ENCODE data around the gene GAREM2.

GAREM2 gene

DNA sequence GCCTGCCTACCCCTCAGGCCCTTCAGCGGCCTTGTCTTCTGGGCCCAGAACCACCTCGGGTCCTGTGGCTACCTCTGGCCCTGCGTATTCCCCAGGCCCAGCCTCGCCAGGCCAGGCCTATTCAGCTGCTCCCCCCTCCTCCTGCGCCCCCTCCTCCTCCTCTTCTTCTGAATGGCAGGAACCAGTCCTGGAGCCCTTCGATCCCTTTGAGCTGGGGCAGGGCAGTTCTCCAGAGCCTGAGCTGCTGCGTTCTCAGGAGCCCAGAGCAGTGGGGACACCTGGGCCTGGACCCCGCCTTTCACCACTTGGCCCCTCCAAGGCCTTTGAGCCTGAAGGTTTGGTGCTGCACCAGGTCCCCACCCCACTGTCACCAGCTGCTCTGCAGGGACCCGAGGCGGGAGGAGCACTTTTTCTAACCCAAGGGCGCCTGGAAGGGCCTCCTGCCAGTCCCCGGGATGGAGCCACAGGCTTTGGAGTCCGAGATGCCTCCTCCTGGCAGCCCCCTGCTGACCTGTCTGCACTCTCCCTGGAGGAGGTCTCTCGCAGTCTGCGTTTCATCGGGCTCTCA lies 14.7 kb downstream of the GAREM2 start:
- no peak for TF ChIP-seq SPI1 (IDR thresholded peaks at IDR 0.05; ENCODE audit: borderline replicate concordance, low read depth)
- TF ChIP-seq, protein P1, sequence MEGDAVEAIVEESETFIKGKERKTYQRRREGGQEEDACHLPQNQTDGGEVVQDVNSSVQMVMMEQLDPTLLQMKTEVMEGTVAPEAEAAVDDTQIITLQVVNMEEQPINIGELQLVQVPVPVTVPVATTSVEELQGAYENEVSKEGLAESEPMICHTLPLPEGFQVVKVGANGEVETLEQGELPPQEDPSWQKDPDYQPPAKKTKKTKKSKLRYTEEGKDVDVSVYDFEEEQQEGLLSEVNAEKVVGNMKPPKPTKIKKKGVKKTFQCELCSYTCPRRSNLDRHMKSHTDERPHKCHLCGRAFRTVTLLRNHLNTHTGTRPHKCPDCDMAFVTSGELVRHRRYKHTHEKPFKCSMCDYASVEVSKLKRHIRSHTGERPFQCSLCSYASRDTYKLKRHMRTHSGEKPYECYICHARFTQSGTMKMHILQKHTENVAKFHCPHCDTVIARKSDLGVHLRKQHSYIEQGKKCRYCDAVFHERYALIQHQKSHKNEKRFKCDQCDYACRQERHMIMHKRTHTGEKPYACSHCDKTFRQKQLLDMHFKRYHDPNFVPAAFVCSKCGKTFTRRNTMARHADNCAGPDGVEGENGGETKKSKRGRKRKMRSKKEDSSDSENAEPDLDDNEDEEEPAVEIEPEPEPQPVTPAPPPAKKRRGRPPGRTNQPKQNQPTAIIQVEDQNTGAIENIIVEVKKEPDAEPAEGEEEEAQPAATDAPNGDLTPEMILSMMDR (IDR thresholded peaks at IDR 0.05; ENCODE audit: insufficient read depth, low read length): no peak
- TF ChIP-seq, protein P2, sequence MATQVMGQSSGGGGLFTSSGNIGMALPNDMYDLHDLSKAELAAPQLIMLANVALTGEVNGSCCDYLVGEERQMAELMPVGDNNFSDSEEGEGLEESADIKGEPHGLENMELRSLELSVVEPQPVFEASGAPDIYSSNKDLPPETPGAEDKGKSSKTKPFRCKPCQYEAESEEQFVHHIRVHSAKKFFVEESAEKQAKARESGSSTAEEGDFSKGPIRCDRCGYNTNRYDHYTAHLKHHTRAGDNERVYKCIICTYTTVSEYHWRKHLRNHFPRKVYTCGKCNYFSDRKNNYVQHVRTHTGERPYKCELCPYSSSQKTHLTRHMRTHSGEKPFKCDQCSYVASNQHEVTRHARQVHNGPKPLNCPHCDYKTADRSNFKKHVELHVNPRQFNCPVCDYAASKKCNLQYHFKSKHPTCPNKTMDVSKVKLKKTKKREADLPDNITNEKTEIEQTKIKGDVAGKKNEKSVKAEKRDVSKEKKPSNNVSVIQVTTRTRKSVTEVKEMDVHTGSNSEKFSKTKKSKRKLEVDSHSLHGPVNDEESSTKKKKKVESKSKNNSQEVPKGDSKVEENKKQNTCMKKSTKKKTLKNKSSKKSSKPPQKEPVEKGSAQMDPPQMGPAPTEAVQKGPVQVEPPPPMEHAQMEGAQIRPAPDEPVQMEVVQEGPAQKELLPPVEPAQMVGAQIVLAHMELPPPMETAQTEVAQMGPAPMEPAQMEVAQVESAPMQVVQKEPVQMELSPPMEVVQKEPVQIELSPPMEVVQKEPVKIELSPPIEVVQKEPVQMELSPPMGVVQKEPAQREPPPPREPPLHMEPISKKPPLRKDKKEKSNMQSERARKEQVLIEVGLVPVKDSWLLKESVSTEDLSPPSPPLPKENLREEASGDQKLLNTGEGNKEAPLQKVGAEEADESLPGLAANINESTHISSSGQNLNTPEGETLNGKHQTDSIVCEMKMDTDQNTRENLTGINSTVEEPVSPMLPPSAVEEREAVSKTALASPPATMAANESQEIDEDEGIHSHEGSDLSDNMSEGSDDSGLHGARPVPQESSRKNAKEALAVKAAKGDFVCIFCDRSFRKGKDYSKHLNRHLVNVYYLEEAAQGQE (IDR thresholded peaks at IDR 0.05; ENCODE audit: insufficient replicate concordance, low read depth): no peak
- no peak for TF ChIP-seq POLR2AphosphoS5 (IDR thresholded peaks at IDR 0.05; ENCODE audit: low read depth)
- TF ChIP-seq GABPA (IDR thresholded peaks at IDR 0.05; ENCODE audit: low read depth): no peak

DNA sequence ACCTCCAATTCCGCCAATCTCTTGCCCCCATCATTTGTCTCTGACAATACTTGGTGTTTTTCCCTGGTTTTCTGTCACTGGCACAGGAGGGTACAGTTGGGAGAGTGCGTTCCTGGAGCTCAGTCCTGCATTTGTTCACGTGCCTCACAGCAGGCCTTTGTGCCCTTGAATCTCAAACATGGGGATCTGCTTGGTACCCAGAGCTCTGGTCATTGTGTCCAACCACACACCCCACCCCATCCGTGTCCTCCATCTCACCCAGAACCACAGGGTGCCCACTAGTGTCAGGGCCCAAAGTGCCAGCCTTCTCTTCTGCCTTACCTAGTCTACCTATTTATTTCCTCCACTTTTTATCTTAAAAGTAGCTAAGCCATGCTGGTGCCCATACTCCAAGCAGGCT lies 16.2 kb downstream of the GAREM2 start:
- no peak overlapping the region for H3K4me3 ChIP-seq (replicated peaks; ENCODE audit: insufficient read depth, low read length)
- DNase-seq (ENCODE audit: low read depth in 1 of 2, low spot score in 1 of 2): no peak
- no peaks in the 10 kb centered on the region for H3K27me3 ChIP-seq (ENCODE audit: insufficient read depth, poor library complexity, severe bottlenecking)
- TF ChIP-seq, protein P2 (IDR thresholded peaks at IDR 0.05; ENCODE audit: insufficient replicate concordance, low read depth): no peak
- peak; percentile 27; the same call in 1 of the 2 replicates for TF ChIP-seq POLR2AphosphoS5 (IDR thresholded peaks at IDR 0.05; ENCODE audit: low read depth)
- H3K27ac ChIP-seq (replicated peaks): no peak overlapping the region

More for the DNA sequence above, 14.7 kb downstream of the GAREM2 start:
- no peak overlapping the region for H3K4me3 ChIP-seq (replicated peaks; ENCODE audit: insufficient read depth, low read length)
- H3K27me3 ChIP-seq (ENCODE audit: insufficient read depth, poor library complexity, severe bottlenecking): no peaks in the 10 kb centered on the region
- no peak overlapping the region for H3K27ac ChIP-seq (replicated peaks)
- DNase-seq (ENCODE audit: low read depth in 1 of 2, low spot score in 1 of 2): no peak

DNA sequence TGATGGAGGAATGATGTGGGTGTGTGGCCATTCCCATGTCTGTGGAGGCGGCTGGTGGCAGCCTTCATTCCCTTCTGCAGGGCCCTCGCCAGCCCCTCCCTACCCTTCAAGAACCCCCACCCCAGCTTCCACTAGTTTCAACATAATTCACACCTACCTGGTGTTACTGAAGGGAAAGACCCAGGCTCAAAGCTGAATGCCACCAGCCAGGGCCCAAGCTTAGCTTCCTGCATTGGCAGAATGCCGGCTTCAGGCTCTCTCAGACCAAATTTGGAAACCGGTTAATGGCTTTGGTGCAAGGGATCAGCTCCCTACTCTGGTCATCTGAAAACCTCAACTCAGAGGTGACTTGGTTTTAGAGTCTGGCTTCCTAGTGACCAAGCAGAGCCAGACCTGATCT lies 16.9 kb downstream of the GAREM2 start:
- no peak overlapping the region for H3K4me3 ChIP-seq (replicated peaks; ENCODE audit: insufficient read depth, low read length)

DNA sequence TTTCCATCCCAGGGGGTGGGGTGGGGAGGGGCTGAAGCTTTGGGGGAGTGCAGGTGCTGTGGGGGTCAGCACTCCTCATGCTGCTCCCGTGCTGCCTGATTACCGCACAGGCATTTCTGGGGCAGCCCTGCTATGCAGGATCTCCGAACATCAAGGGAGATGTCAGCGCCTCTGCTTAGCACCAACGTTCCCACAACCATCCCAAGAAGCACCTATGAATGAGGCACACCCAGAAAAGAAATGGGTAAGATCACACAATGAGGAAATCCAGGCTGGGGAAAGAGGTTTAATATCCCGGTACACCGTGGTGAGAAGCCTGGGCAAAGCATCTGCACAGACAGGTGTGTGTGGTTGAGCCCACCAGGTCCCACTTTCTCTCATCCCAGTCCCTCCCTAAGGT lies 17.5 kb downstream of the GAREM2 start:
- no peak overlapping the region for H3K27ac ChIP-seq (replicated peaks)
- TF ChIP-seq SPI1 (IDR thresholded peaks at IDR 0.05; ENCODE audit: borderline replicate concordance, low read depth) (no peak), POLR2AphosphoS5 (IDR thresholded peaks at IDR 0.05; ENCODE audit: low read depth) (no peak), GABPA (IDR thresholded peaks at IDR 0.05; ENCODE audit: low read depth) (no peak)
- TF ChIP-seq, protein P2 (IDR thresholded peaks at IDR 0.05; ENCODE audit: insufficient replicate concordance, low read depth): no peak
- TF ChIP-seq, protein P1 (IDR thresholded peaks at IDR 0.05; ENCODE audit: insufficient read depth, low read length): no peak
- DNase-seq (ENCODE audit: low read depth in 1 of 2, low spot score in 1 of 2): no peak
- no peak overlapping the region for H3K4me3 ChIP-seq (replicated peaks; ENCODE audit: insufficient read depth, low read length)
- H3K27me3 ChIP-seq (ENCODE audit: insufficient read depth, poor library complexity, severe bottlenecking): no peaks in the 10 kb centered on the region

More for the DNA sequence above, 16.9 kb downstream of the GAREM2 start:
- TF ChIP-seq POLR2AphosphoS5 (IDR thresholded peaks at IDR 0.05; ENCODE audit: low read depth): no peak
- TF ChIP-seq GABPA (IDR thresholded peaks at IDR 0.05; ENCODE audit: low read depth): no peak
- Histone ChIP-seq H3K27ac (replicated peaks) (no peak overlapping the region), H3K27me3 (ENCODE audit: insufficient read depth, poor library complexity, severe bottlenecking) (no peaks in the 10 kb centered on the region)
- no peak for DNase-seq (ENCODE audit: low read depth in 1 of 2, low spot score in 1 of 2)
